ENCODE data around the gene DMRT2.

DMRT2 gene

GRCh38 chr9:1050125-1050895 is at the start of gene DMRT2:
TSS of gene DMRT2 (plus strand) at chr9:1050357. CDS start at chr9:1051614, 1,257 bp downstream.
- peak within 1 kb of the TSS in 1 of 2 donors; percentile 23 for H3K27ac Mint-ChIP-seq

DNA sequence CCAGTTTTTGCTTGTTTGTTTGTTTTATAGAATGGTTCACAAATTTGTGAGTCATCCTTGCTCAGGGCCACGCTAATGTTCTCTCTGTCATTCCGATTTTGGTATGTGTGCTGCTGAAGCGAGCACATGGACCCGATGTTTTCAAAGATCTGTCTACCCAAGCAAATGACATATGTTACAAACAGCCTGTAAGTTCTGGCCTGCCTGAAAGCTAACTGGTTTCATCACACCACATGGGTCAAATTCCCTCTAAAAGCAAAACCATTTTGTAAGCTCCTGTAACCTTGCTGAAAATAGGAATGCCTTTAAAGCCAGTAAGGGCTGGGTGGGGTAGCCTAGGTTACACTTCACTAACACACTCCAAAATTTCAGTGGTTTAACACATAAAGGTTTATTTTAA is 48.3 kb upstream of the DMRT2 start:
- H3K27ac Mint-ChIP-seq: no peak overlapping the region

More at GRCh38 chr9:1050125-1050895, at the start of gene DMRT2:
- Mint-ChIP-seq H3K9me3 (no peaks in the 10 kb centered on the region), H3K4me3 (peak within 1 kb of the TSS; percentile 82 to 86), H3K4me1 (peaks cover 73% of the 10 kb centered on the region), H3K27me3 (peaks cover 100% of the 10 kb centered on the region)
- DNase-seq (peak; percentile 57 to 65), ATAC-seq (peak; percentile 79)

GRCh38 chr9:1002678-1003077 is 47.5 kb upstream of the DMRT2 start:
- Mint-ChIP-seq H3K27ac (no peak overlapping the region), H3K27me3 (peaks cover 36% of the 10 kb centered on the region), H3K4me1 (peaks cover 7% of the 10 kb centered on the region), H3K4me3 (no peak overlapping the region), H3K9me3 (no peaks in the 10 kb centered on the region)
- ATAC-seq (no peak), DNase-seq (no peak)

More for the DNA sequence above, 48.3 kb upstream of the DMRT2 start:
- Mint-ChIP-seq H3K27me3 (peaks cover 29% of the 10 kb centered on the region), H3K4me1 (peaks cover 7% of the 10 kb centered on the region), H3K4me3 (no peak overlapping the region), H3K9me3 (no peaks in the 10 kb centered on the region)
- no peak for DNase-seq
- no peak for ATAC-seq

DNA sequence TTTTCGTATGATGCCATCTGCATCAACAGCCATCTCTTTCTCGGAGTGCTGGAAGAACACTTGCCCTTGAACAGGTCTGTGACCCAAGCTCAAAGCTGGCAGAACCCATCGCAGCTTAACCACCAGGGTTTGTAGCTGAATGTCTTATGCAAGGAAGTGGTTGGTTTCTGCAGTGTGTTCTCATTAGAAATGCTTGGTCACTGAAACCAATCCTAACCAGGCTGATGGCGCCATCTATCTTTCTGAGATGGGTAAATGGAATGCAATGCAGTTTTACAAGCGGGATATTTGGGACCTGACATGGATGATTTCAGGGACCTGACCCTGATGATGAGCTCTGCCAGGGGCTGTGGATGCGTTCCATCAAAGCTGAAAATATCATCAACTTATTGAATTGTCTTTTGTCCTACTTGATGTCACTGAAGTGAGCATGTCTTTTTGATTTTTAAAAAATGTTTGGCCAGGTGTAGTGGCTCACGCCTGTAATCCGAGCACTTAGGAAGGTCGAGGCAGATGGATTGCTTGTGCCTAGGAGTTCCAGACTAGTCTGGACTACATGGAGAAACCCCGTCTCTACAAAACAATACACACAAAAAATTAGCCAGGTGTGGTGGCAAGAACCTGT is 45.0 kb upstream of the DMRT2 start:
- no peak overlapping the region for H3K4me3 Mint-ChIP-seq
- peak; percentile 78 for ATAC-seq
- peaks cover 57% of the 10 kb centered on the region for H3K27me3 Mint-ChIP-seq
- H3K9me3 Mint-ChIP-seq: no peaks in the 10 kb centered on the region
- peak; percentile 19 to 33 for DNase-seq
- H3K27ac Mint-ChIP-seq: no peak overlapping the region
- peaks cover 7% of the 10 kb centered on the region for H3K4me1 Mint-ChIP-seq

DNA sequence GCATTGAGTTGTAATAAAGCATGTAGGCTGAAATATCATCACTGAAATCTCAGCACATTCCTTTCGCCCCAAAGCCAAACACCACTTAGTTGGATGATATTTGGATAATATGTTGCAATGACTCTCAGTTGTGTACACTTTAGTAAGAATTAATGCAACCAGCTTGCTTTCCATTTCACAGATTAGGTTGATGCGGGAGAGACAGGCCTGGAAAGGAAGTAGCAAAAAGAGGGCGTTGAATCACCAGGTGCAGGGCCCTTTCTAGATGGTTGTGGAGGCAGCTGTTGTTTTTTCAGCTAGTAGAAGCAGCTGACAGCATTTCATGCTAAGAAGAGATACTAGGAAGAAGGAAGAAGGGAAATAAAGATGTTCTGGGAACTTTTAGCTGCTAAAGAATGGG is 42.8 kb upstream of the DMRT2 start:
- H3K27me3 Mint-ChIP-seq: peaks cover 56% of the 10 kb centered on the region
- H3K9me3 Mint-ChIP-seq: no peaks in the 10 kb centered on the region
- ATAC-seq (no peak), DNase-seq (no peak)
- H3K4me3 Mint-ChIP-seq: no peak overlapping the region
- H3K27ac Mint-ChIP-seq: no peak overlapping the region
- H3K4me1 Mint-ChIP-seq: peaks cover 7% of the 10 kb centered on the region

GRCh38 chr9:1008216-1008615 is 41.9 kb upstream of the DMRT2 start:
- DNase-seq: no peak
- no peak overlapping the region for H3K27ac Mint-ChIP-seq
- ATAC-seq: no peak
- no peak overlapping the region for H3K4me3 Mint-ChIP-seq
- H3K4me1 Mint-ChIP-seq: peaks cover 7% of the 10 kb centered on the region
- peaks cover 56% of the 10 kb centered on the region for H3K27me3 Mint-ChIP-seq
- no peaks in the 10 kb centered on the region for H3K9me3 Mint-ChIP-seq

GRCh38 chr9:1009101-1009707 is 41.0 kb upstream of the DMRT2 start:
- ATAC-seq (peak; percentile 94), DNase-seq (peak; percentile 79 to 81)
- H3K27ac Mint-ChIP-seq: no peak overlapping the region
- peaks cover 56% of the 10 kb centered on the region for H3K27me3 Mint-ChIP-seq
- H3K4me3 Mint-ChIP-seq: no peak overlapping the region
- H3K9me3 Mint-ChIP-seq: no peaks in the 10 kb centered on the region
- peaks cover 7% of the 10 kb centered on the region for H3K4me1 Mint-ChIP-seq

- no peak overlapping the region for H3K27ac Mint-ChIP-seq
- no peak for DNase-seq
- H3K27me3 Mint-ChIP-seq: peaks cover 41% of the 10 kb centered on the region
- H3K4me1 Mint-ChIP-seq: peaks cover 2% of the 10 kb centered on the region
- no peak overlapping the region for H3K4me3 Mint-ChIP-seq
- H3K9me3 Mint-ChIP-seq: no peaks in the 10 kb centered on the region
- ATAC-seq: no peak
These were observed 37.1 kb upstream of the DMRT2 start for GRCh38 chr9:1013021-1013420.

DNA sequence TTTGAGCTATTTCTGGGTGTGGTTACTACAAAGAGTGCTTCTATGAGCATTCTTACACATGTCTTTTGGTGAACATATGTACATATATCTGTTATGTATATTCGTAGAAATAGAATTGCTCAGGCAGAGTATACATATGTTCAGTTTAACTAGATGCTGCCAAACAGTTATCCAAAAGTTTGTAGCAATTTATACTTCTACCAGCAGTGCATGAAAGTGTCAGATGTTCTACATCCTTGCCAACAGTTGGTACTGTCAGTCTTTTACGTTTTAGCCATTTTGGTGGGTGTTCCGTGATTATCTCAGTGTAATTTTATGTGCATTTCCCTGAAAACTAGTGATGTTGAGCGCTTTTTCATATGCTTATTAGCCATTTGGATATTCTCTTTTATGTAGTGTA is 35.9 kb upstream of the DMRT2 start:
- no peak for ATAC-seq
- Mint-ChIP-seq H3K27me3 (peaks cover 41% of the 10 kb centered on the region), H3K4me1 (peaks cover 6% of the 10 kb centered on the region), H3K9me3 (no peaks in the 10 kb centered on the region), H3K27ac (no peak overlapping the region), H3K4me3 (no peak overlapping the region)
- no peak for DNase-seq

DNA sequence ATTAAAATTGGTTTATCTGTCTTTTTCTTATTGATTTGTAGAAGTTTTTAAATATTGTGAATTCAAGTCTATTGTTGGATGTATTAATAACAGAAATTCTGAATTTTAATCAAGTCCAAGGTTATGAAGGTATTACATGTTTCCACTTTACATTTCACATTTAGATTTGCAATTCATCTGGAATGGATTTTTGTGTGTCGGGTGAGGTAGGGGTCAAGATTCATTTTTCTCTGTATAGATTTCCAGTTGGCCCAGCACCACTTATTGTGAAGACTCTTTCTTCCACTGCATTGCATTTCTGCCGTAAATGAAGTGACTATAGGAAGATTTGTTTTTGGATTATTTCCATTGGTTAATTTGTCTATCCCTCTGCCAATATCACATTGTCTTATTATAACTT is 35.5 kb upstream of the DMRT2 start:
- Mint-ChIP-seq H3K9me3 (no peaks in the 10 kb centered on the region), H3K27me3 (peaks cover 38% of the 10 kb centered on the region), H3K27ac (no peak overlapping the region), H3K4me1 (peaks cover 6% of the 10 kb centered on the region), H3K4me3 (no peak overlapping the region)
- no peak for ATAC-seq
- DNase-seq: no peak

- Mint-ChIP-seq H3K9me3 (no peaks in the 10 kb centered on the region), H3K27ac (no peak overlapping the region), H3K4me1 (peaks cover 6% of the 10 kb centered on the region), H3K4me3 (no peak overlapping the region), H3K27me3 (peaks cover 40% of the 10 kb centered on the region)
- DNase-seq: peak in 1 of 2 donors; percentile 15
- ATAC-seq: peak; percentile 52
These were observed 32.0 kb upstream of the DMRT2 start for GRCh38 chr9:1018121-1018520.

DNA sequence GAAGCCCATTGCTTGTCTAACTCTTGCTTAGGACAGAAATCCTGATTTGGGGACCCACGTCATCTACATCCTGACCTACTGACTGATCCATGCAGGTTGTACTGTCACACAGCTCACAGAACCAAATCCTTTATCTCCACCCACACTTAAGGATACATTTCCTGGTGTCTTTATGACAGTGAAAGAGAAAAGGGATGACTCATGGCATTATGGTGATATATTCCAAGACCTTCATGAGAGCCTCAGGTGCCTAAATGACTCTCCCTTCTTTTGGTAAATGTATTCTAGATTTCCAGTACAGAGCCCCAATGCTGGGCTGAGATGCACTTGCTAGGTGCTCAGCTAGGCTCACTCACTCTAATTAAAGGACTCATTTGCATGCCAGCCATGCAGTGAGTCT is 26.0 kb upstream of the DMRT2 start:
- H3K9me3 Mint-ChIP-seq: no peaks in the 10 kb centered on the region
- no peak for DNase-seq
- H3K27ac Mint-ChIP-seq: no peak overlapping the region
- H3K27me3 Mint-ChIP-seq: peaks cover 35% of the 10 kb centered on the region
- H3K4me3 Mint-ChIP-seq: no peak overlapping the region
- ATAC-seq: no peak
- no peaks in the 10 kb centered on the region for H3K4me1 Mint-ChIP-seq

- H3K27ac Mint-ChIP-seq: no peak overlapping the region
These were observed 25.0 kb upstream of the DMRT2 start for GRCh38 chr9:1025131-1025530.

GRCh38 chr9:1026219-1026618 is 23.9 kb upstream of the DMRT2 start:
- H3K27ac Mint-ChIP-seq: no peak overlapping the region
- DNase-seq (no peak), ATAC-seq (no peak)
- H3K27me3 Mint-ChIP-seq: peaks cover 27% of the 10 kb centered on the region
- no peak overlapping the region for H3K4me3 Mint-ChIP-seq
- no peaks in the 10 kb centered on the region for H3K9me3 Mint-ChIP-seq
- no peaks in the 10 kb centered on the region for H3K4me1 Mint-ChIP-seq

More at GRCh38 chr9:1025131-1025530, 25.0 kb upstream of the DMRT2 start:
- Mint-ChIP-seq H3K4me1 (no peaks in the 10 kb centered on the region), H3K4me3 (no peak overlapping the region), H3K9me3 (no peaks in the 10 kb centered on the region), H3K27me3 (peaks cover 34% of the 10 kb centered on the region)
- ATAC-seq (no peak), DNase-seq (no peak)

GRCh38 chr9:1028501-1029190 is 21.5 kb upstream of the DMRT2 start:
- Mint-ChIP-seq H3K4me1 (no peaks in the 10 kb centered on the region), H3K4me3 (no peak overlapping the region), H3K9me3 (no peaks in the 10 kb centered on the region), H3K27ac (no peak overlapping the region), H3K27me3 (peaks cover 39% of the 10 kb centered on the region)
- ATAC-seq (no peak), DNase-seq (no peak)

Data from stimulated activated naive CD8-positive, alpha-beta T cell treated with anti-CD3 and anti-CD28 coated beads, Interleukin-15, amount 100 ng/mL, for 72 hours (primary cell).